BJ (cell line): Measurements from ENCODE around the gene SMIM36. TPM values are rescaled to one million over a fixed set of nuclear protein-coding genes. Genes with fewer than 3 reads are reported as not detected.
"Not testable (repeated sequence)": the region's sequence is repeated elsewhere in the genome, so short reads cannot be mapped to it uniquely, and the experiment has no call there.

Source experiments
- CTCF ChIA-PET: fragments of 350-600 bp; formaldehyde crosslinking; extraction: SDS; loops from one replicate; lab custom pipeline; 2021; ENCODE audit warnings: antibody characterized with exemption, inconsistent platforms; lab: Yijun Ruan, JAX
- POLR2A ChIA-PET: fragments of 300-600 bp; sonication (Branson Sonifier 250); formaldehyde crosslinking; extraction: SDS; loops from one replicate; lab custom pipeline; 2021; ENCODE audit warnings: antibody characterized with exemption; lab: Charles Lee
- DNase-seq: peaks from one replicate; pipeline ENCODE4 v3.0.0-alpha.2; 2011; ENCODE audit warnings: low read depth
- H3K27me3 ChIP-seq: 2 replicates; pipeline ENCODE4 v1.6.0; 2011; ENCODE audit warnings: low read length; ENCODE audit not compliant: control insufficient read depth, insufficient read depth
- H3K36me3 ChIP-seq: 2 replicates; pipeline ENCODE4 v1.5.1; 2011; ENCODE audit warnings: low read length; ENCODE audit not compliant: control insufficient read depth, insufficient read depth
- H3K4me3 ChIP-seq: 2 replicates; pipeline ENCODE4 v1.5.1; 2011; ENCODE audit warnings: low read depth, mild to moderate bottlenecking, control low read depth, low read length
- CTCF ChIP-seq: IDR thresholded peaks from 2 replicates; pipeline ENCODE4 v1.5.1; 2011; ENCODE audit warnings: low read depth, mild to moderate bottlenecking, control low read depth, inconsistent platforms, low read length, moderate library complexity; ENCODE audit not compliant: insufficient read depth
- polyA plus RNA-seq: library from polyadenylated mRNA; depleted of rRNA; stranded (reverse); fragments of >200 nt; gene quantifications from 2 replicates; pipeline ENCODE4 v1.2.3, GENCODE V29; 2011

Gene SMIM36
- polyA plus RNA-seq, 1 experiment: not detected

- no peak for TF ChIP-seq CTCF
- Histone ChIP-seq H3K27me3 (peaks cover 2% of the 10 kb centered on the region; the same call in 1 of the 2 replicates), H3K36me3 (no peaks in the 10 kb centered on the region), H3K4me3 (no peak overlapping the region)
- DNase-seq: no peak
- POLR2A ChIA-PET: no interaction called here
- CTCF ChIA-PET: interaction anchor here (0.5 to 7.9 kb wide), 11 partner anchors 10 to 246 kb away, joined by 3 to 263 read pairs (median 5); partner anchors contain the start of gene TMEM100
Measured at GRCh38 chr17:55524440-55525220, 13.4 kb upstream of the SMIM36 start.

GRCh38 chr17:55523032-55523431, 11.8 kb upstream of the SMIM36 start:
- H3K4me3 ChIP-seq, H3K36me3 ChIP-seq, POLR2A ChIA-PET, H3K27me3 ChIP-seq, DNase-seq: not testable (repeated sequence)
- CTCF ChIA-PET: interaction anchor here (1.0 to 7.9 kb wide), 5 partner anchors 10 to 247 kb away, joined by 5 to 263 read pairs (median 60); partner anchors contain the start of gene TMEM100

- TF ChIP-seq CTCF: no peak
- DNase-seq: no peak
- no peak overlapping the region for H3K4me3 ChIP-seq
- ChIA-PET CTCF (interaction anchor here (0.6 to 2.0 kb wide), 3 partner anchors 80 to 1193 kb away, joined by 3 to 8 read pairs (median 6); no protein-coding TSS in a partner anchor), POLR2A (interaction anchor here (0.7 kb wide), 1 partner anchor 1259 kb away, joined by 4 read pairs; no protein-coding TSS in a partner anchor)
- no peaks in the 10 kb centered on the region for H3K36me3 ChIP-seq
- H3K27me3 ChIP-seq: peaks cover 2% of the 10 kb centered on the region; the same call in 1 of the 2 replicates
Measured at GRCh38 chr17:55521186-55521585, 9.9 kb upstream of the SMIM36 start.

- Histone ChIP-seq H3K36me3 (no peaks in the 10 kb centered on the region), H3K27me3 (peaks cover 2% of the 10 kb centered on the region; the same call in 1 of the 2 replicates), H3K4me3 (no peak overlapping the region)
- TF ChIP-seq CTCF: no peak
- CTCF ChIA-PET: interaction anchor here (2.0 kb wide), 1 partner anchor 81 kb away, joined by 8 read pairs; no protein-coding TSS in a partner anchor
- POLR2A ChIA-PET: no interaction called here
- no peak for DNase-seq
Measured at GRCh38 chr17:55520402-55520801, 9.2 kb upstream of the SMIM36 start.

- no peak for DNase-seq
- Histone ChIP-seq H3K27me3 (peaks cover 2% of the 10 kb centered on the region; the same call in 1 of the 2 replicates), H3K36me3 (no peaks in the 10 kb centered on the region), H3K4me3 (no peak overlapping the region)
- TF ChIP-seq CTCF: no peak
- CTCF ChIA-PET: interaction anchor here (1.2 to 1.7 kb wide), 2 partner anchors 75 to 162 kb away, joined by 3 to 5 read pairs; no protein-coding TSS in a partner anchor
- POLR2A ChIA-PET: no interaction called here
Measured at GRCh38 chr17:55518510-55518909, 7.3 kb upstream of the SMIM36 start.
